OCI-LY7 (cell line): ENCODE results near the gene FOXN3. TPM values are rescaled to one million over a fixed set of nuclear protein-coding genes. Genes with fewer than 3 reads are reported as not detected.

ENCODE experiments used
- BruUV-seq: library from RNA; stranded (reverse); fragments of 400-500 nt; replicated peaks from 2 replicates; lab custom pipeline; 2021; lab: Mats Ljungman, UMichigan
- CTCF ChIA-PET: fragments of 300-600 bp; sonication (Branson Sonifier 250); formaldehyde crosslinking; loops from one replicate; lab custom pipeline; 2022; ENCODE audit warnings: antibody characterized with exemption; ENCODE audit not compliant: unreplicated experiment; lab: Charles Lee
- POLR2A ChIA-PET: fragments of 300-600 bp; sonication (Branson Sonifier 250); formaldehyde crosslinking; loops from one replicate; lab custom pipeline; 2022; ENCODE audit warnings: antibody characterized with exemption; lab: Charles Lee
- DNase-seq: peaks from one replicate; pipeline ENCODE4 v3.0.0-alpha.2; 2015; ENCODE audit warnings: low spot score
- H2AFZ ChIP-seq: fragments of 200-600 bp; sonication (generic), shearing (Covaris generic); 2 replicates; pipeline ENCODE4 v1.6.1; 2014; ENCODE audit warnings: mild to moderate bottlenecking, antibody characterized with exemption, low read length, moderate library complexity
- H3K27ac ChIP-seq: fragments of 200-600 bp; sonication (generic); 2 replicates; pipeline ENCODE4 v1.5.1; 2014; ENCODE audit warnings: mixed run types, low read depth, mild to moderate bottlenecking, moderate library complexity, low read length, inconsistent platforms; ENCODE audit not compliant: poor library complexity, severe bottlenecking
- H3K36me3 ChIP-seq: fragments of 200-600 bp; sonication (generic); 2 replicates; pipeline ENCODE4 v1.6.1; 2014; ENCODE audit warnings: mild to moderate bottlenecking, antibody characterized with exemption, low read length, moderate library complexity, mixed read lengths; ENCODE audit not compliant: insufficient read depth
- H3K4me1 ChIP-seq: fragments of 200-600 bp; sonication (generic); 2 replicates; pipeline ENCODE4 v1.5.1; 2014; ENCODE audit warnings: mild to moderate bottlenecking, low read length; ENCODE audit not compliant: insufficient read depth, poor library complexity, severe bottlenecking
- H3K4me2 ChIP-seq: fragments of 200-600 bp; sonication (generic); 2 replicates; pipeline ENCODE4 v1.6.1; 2014; ENCODE audit warnings: mild to moderate bottlenecking, low read length
- H3K4me3 ChIP-seq: fragments of 200-600 bp; sonication (generic); 2 replicates; pipeline ENCODE4 v1.5.1; 2014; ENCODE audit warnings: mild to moderate bottlenecking, low read depth, low read length; ENCODE audit not compliant: poor library complexity, severe bottlenecking
- H3K79me2 ChIP-seq: fragments of 200-600 bp; sonication (generic); 2 replicates; pipeline ENCODE4 v1.6.1; 2016; ENCODE audit warnings: low read depth, mild to moderate bottlenecking, low read length, moderate library complexity, mixed read lengths; ENCODE audit not compliant: insufficient read depth
- H3K9me2 ChIP-seq: fragments of 200-600 bp; sonication (generic); 2 replicates; pipeline ENCODE4 v1.6.1; 2016; ENCODE audit warnings: mild to moderate bottlenecking, low read length, mixed read lengths; ENCODE audit not compliant: insufficient read depth
- H3K9me3 ChIP-seq: fragments of 200-600 bp; sonication (generic); 2 replicates; pipeline ENCODE4 v1.6.1; 2014; ENCODE audit warnings: mild to moderate bottlenecking, mixed run types, low read length, mixed read lengths
- H4K20me1 ChIP-seq: fragments of 200-600 bp; sonication (generic); 2 replicates; pipeline ENCODE4 v1.6.1; 2014; ENCODE audit warnings: mild to moderate bottlenecking, antibody characterized with exemption, low read length, moderate library complexity, mixed read lengths; ENCODE audit not compliant: insufficient read depth
- CTCF ChIP-seq: fragments of 200-600 bp; sonication (generic); conservative IDR thresholded peaks from 2 replicates; pipeline ENCODE4 v1.5.1; 2014; ENCODE audit warnings: mild to moderate bottlenecking, antibody characterized with exemption, low read length, moderate library complexity, mixed read lengths
- EZH2phosphoT487 ChIP-seq: fragments of 200-600 bp; sonication (generic); IDR thresholded peaks from 2 replicates; pipeline ENCODE4 v1.6.1; 2018; ENCODE audit warnings: low read depth, borderline replicate concordance, mild to moderate bottlenecking, mixed run types, antibody characterized with exemption, low read length, moderate library complexity, mixed read lengths
- intact Hi-C: fragments of 100-400 bp; cut with micrococcal nuclease; formaldehyde crosslinking; loops from one replicate; pipeline ENCODE4 v1.10.0; 2022; ENCODE audit not compliant: unreplicated experiment
- total RNA-seq, 2 experiments: library from RNA; depleted of rRNA in 1 of 2; stranded (reverse); fragments of >200 nt in 1 of 2; shearing (Covaris generic) in 1 of 2; gene quantifications; 2 replicates each; pipeline ENCODE4 v1.2.3, GENCODE V29; 2014 to 2022

The FOXN3 gene
- total RNA-seq, 2 experiments from 2014 or later: 77.7 to 102 TPM

- Histone ChIP-seq H3K4me3 (no peak overlapping the region), H3K9me2 (no peaks in the 10 kb centered on the region), H3K4me2 (no peak overlapping the region), H3K4me1 (peaks cover 25% of the 10 kb centered on the region), H4K20me1 (no peaks in the 10 kb centered on the region), H3K27ac (no peak overlapping the region), H3K36me3 (0 out of 2 replicates have a peak, but pooled peaks cover 3% of the 10 kb centered on the region), H3K79me2 (no peaks in the 10 kb centered on the region), H2AFZ (no peak overlapping the region), H3K9me3 (no peaks in the 10 kb centered on the region)
- DNase-seq: no peak
- ChIA-PET POLR2A (interaction anchor here (0.8 kb wide), 1 partner anchor 86 kb away, joined by 4 read pairs; no protein-coding TSS in a partner anchor), CTCF (no interaction called here)
- TF ChIP-seq CTCF (no peak), EZH2phosphoT487 (no peak)
- intact Hi-C loops: no loop called here
- BruUV-seq: no TSS peak
Observed at GRCh38 chr14:89267656-89268055, 149.4 kb downstream of the FOXN3 start.

- Histone ChIP-seq H3K9me2 (no peaks in the 10 kb centered on the region), H4K20me1 (no peaks in the 10 kb centered on the region), H3K9me3 (no peaks in the 10 kb centered on the region), H3K79me2 (no peaks in the 10 kb centered on the region), H3K4me2 (no peak overlapping the region), H2AFZ (no peak overlapping the region), H3K4me1 (peaks cover 25% of the 10 kb centered on the region), H3K4me3 (no peak overlapping the region), H3K36me3 (0 out of 2 replicates have a peak, but pooled peaks cover 3% of the 10 kb centered on the region), H3K27ac (no peak overlapping the region)
- ChIA-PET POLR2A (no interaction called here), CTCF (no interaction called here)
- no peak for DNase-seq
- TF ChIP-seq CTCF (no peak), EZH2phosphoT487 (no peak)
- BruUV-seq: no TSS peak
- intact Hi-C loops: no loop called here
Observed at GRCh38 chr14:89267163-89267562, 149.9 kb downstream of the FOXN3 start.

- no TSS peak for BruUV-seq
- DNase-seq: no peak
- ChIA-PET CTCF (no interaction called here), POLR2A (no interaction called here)
- no peaks in the 10 kb centered on the region for H3K9me3 ChIP-seq
- intact Hi-C loops: no loop called here
- 0 out of 2 replicates have a peak, but pooled peaks cover 3% of the 10 kb centered on the region for H3K36me3 ChIP-seq
- H2AFZ ChIP-seq: no peak overlapping the region
- H3K9me2 ChIP-seq: no peaks in the 10 kb centered on the region
- H3K4me1 ChIP-seq: peaks cover 24% of the 10 kb centered on the region
- no peaks in the 10 kb centered on the region for H4K20me1 ChIP-seq
- no peaks in the 10 kb centered on the region for H3K79me2 ChIP-seq
- no peak overlapping the region for H3K27ac ChIP-seq
- no peak overlapping the region for H3K4me3 ChIP-seq
- H3K4me2 ChIP-seq: no peak overlapping the region
- TF ChIP-seq CTCF (no peak), EZH2phosphoT487 (no peak)
Observed at GRCh38 chr14:89266754-89267153, 150.3 kb downstream of the FOXN3 start.
